Daoy (cell line): ENCODE measurements around the gene DAPK1. TPM values are rescaled to one million over a fixed set of nuclear protein-coding genes. Genes with fewer than 3 reads are reported as not detected.
"Not testable (repeated sequence)": the region's sequence is repeated elsewhere in the genome, so short reads cannot be mapped to it uniquely, and the experiment has no call there.

Experiments
- DNase-seq: peaks from one replicate; pipeline ENCODE4 v3.0.0-alpha.2; 2015; ENCODE audit warnings: low read depth
- total RNA-seq: library from RNA; depleted of rRNA; stranded (reverse); fragments of >200 nt; shearing (Covaris generic); gene quantifications from 2 replicates; pipeline ENCODE4 v1.2.3, GENCODE V29; 2014

The DAPK1 gene
- total RNA-seq, 1 experiment from 2014 or later = 31.3 TPM

- DNase-seq = peak; percentile 70
These were observed 561 bp downstream of the DAPK1 start for GRCh38 chr9:87498046-87498810.

GRCh38 chr9:87498811-87499360 is 1.2 kb downstream of the DAPK1 start:
- no peak for DNase-seq

DNA sequence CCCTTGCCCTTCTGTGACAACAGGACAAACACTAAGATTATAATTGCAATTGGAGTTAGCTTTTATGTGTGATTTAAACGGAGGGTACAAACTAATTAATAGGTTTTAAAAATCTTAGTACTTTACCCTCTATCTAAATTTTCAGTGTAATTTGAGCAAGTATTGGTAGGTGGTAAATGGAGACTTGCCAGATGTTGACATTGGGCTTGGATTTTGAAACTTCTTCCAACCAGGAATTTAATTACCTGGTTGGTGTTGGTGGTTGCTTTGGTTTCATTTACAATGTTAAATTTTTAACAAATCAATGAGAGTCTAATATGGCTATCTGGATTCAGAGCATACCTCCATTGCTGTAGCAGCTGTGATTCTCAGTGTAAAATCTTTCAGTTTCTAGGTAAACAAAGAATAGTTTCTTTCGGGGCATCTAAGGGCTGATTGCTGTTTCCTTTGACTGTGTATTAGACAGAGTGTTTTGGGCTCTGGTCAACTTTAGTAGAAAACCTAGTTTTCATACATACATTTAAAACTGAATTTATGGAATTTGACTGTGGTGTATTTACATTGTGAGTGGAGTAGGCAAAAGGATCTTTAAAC is 1.9 kb downstream of the DAPK1 start:
- no peak for DNase-seq

DNA sequence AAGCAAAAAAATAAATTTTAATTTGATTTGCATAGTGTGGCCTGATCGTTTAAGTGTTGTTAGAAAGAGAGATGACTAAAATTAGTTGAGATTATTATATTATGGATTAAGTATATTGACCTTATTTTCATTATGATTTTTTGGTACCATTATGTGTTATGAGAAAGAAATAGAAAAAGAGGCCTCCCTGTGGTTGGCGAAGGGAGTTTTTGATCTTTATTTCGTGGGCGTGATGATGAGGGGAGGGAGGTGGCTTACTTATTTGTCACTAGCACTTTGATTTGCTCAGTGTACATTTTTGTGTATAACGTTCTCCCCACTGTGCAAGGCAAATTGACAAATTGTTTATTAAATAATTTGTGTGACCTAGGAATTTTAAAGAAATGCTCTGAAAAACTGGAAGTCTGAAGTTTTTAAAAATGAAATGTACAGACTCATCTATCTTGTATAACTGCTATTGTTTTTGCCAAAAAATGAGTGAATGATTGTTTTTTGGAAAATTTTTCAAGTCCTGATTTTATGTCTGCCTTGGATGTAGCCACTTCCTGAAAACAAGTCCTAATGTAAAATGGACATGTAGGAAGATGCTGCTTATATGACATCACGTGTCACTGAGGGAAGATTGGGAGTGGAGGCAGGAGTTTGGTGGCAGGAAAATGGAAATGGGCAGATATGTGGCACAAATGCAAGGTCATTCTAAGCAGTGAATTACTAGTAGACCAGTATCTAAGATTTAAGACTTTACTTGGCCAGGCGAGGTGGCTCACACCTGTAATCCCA is 3.0 kb downstream of the DAPK1 start:
- no peak for DNase-seq

DNA sequence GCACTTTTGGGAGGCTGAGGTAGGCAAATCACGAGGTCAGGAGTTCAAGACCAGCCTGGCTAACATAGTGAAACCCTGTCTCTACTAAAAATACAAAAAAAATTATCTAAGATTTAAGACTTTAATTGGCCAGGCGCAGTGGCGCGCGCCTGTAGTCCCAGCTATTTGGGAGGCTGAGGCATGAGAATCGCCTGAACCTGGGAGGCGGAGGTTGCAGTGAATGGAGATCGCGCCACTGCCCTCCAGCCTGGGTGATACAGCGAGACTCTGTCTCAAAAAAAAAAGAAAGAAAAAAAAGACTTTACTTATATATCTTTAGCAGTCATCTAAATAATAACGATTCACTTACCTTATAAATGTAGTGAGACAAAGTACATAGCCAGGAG is 3.6 kb downstream of the DAPK1 start:
- not testable (repeated sequence) for DNase-seq

DNA sequence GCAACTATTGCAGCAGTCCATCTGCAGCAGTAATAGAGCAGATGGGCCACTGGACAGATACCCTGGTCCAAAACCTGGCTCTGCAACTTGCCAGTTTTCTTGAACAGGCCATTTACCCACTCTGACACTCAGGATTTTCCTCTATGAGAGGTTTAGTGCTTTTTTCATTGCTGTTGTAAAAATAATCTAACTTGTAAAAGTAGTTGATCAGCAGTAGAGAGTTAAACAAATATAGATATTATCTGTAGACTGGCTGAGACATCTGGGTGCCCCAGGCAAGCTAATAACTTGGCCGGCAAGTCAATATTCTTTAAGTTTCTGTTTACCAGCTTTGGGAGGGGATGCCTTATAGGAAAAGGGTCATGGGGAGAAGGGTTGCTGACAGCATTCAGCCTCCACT is 4.1 kb downstream of the DAPK1 start:
- no peak for DNase-seq

- no peak for DNase-seq
These were observed 4.9 kb downstream of the DAPK1 start for GRCh38 chr9:87502391-87503221.

DNA sequence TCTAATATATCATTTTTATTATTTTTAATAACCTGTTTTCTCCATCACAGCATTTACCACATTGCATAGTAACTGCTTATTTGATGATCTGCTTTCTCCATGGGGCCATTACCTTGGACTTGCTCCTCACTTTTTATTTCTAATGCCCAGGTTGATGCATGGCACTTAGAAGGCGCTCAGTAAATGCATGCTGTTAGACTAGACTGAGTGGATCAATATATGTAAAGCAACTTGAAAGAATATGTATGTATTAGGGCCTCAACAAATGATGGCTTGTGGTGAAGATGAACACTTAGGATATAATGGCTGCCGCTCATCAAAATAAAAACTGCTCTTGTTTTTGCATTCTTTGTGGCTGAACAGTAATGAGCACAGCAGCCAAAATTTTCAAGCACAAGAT is 5.8 kb downstream of the DAPK1 start:
- no peak for DNase-seq

GRCh38 chr9:87503927-87504326 is 6.3 kb downstream of the DAPK1 start:
- no peak for DNase-seq

DNA sequence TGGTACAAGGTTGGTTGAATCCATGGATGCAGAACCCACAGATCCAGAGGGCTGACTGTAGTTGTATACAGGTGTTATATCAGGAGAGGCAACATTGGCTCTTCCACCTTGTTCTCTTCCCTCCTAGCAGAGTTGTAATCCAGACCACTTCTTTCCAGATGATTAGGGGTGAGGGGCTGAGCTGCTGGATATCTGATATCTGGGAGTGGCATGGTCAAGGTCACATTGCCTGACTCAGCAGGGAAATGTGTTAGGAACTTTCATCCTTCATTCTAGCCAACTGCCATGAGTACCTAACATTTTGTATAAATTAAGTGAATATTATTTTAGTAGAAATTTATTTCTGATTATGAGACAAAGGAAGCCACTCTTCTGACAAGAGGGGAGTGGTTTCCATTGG is 7.3 kb downstream of the DAPK1 start:
- peak; percentile 14 for DNase-seq

- no peak for DNase-seq
These were observed 8.4 kb downstream of the DAPK1 start for GRCh38 chr9:87505869-87506678.

DNA sequence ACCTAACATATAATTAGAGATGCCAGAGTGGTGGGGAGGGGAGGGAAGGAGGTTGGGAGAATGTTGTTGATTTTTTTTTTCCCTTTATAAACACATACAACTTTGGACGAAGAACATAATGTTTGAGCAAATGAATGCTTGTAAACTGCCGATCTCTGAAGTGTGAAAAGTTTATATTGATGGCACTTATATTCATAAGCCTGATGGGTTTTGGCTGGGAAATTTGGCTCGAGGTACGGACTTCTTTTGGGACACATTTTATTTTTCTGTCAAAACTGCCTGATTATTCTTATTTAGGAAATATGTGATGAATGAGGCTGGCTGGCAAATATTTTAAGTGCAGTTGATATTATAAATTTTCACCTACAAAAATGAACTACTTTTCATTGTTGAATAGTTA is 9.9 kb downstream of the DAPK1 start:
- DNase-seq = no peak

DNA sequence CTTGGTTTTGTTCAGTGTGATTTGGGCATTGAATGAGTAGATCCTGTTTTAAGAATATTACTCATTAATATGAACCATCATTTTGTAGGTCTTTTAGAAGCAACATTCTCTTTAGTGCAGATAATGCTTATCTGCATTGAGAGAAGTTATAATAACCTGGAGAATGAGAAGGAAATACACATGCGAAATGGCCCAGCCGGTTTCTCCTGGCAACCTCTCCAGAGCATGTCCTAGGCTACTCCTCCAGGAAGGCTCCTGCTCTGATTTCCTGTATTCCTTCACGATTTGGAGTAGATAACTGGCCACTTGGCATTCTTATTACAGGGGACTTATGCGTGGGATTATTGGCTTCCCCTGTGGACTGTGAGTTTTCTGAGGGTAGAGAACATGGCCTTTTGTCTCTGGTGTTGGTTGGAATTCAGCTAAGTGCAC is 12.6 kb downstream of the DAPK1 start:
- no peak for DNase-seq

DNA sequence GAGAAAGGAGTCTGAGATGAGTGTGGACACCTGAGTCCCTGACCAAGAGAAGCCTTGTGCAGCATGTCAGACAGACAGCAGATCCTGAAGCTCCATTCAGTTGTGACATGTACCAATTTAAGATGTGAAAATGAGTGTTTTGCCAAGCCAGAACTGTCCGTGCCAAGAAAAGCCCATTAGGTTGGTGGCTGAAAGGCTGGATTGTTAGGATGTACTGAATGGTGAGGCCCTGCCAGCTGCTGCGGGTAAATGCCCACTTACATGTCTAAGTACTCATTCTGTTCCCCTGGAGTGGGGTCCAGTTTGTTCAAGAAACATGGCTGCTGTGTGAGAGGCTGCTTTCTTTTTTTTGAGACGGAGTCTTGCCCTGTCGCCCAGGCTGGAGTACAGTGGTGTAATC is 14.6 kb downstream of the DAPK1 start:
- DNase-seq = no peak

GRCh38 chr9:87513161-87513560 is 15.5 kb downstream of the DAPK1 start:
- DNase-seq = no peak

DNA sequence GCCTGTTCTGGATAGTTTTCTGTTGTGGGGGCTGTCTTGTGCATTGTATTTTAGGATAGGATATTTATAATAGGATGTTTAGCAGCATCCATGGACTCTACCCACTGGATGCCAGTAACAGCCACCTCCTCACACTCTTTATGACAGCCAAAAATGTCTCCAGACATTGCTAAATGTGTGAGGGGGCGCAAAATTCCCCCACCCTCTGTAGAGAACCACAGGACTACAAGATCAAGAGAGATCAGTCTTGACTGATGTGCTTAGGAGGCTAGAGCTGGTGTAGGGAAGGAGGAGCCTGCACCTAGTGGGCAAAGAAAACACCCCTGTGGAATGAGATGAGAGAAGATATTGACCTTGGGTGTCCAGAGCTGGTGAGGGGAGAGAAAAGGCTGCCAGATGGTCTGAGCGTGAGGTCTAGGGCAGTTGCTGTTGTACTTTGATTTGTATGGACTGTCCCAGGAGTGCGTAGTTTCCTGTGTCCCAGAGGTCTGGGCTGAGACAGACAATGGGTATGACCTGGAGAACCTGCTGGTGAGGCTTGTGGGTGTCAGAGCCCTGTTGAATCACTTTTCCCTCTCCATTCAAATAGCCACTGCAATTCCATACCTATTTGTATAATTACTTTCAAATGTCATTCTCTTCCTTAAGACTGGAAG is 16.3 kb downstream of the DAPK1 start:
- DNase-seq = no peak

GRCh38 chr9:87515006-87515405 is 17.3 kb downstream of the DAPK1 start:
- no peak for DNase-seq

- no peak for DNase-seq
These were observed 18.0 kb downstream of the DAPK1 start for GRCh38 chr9:87515588-87516221.

DNA sequence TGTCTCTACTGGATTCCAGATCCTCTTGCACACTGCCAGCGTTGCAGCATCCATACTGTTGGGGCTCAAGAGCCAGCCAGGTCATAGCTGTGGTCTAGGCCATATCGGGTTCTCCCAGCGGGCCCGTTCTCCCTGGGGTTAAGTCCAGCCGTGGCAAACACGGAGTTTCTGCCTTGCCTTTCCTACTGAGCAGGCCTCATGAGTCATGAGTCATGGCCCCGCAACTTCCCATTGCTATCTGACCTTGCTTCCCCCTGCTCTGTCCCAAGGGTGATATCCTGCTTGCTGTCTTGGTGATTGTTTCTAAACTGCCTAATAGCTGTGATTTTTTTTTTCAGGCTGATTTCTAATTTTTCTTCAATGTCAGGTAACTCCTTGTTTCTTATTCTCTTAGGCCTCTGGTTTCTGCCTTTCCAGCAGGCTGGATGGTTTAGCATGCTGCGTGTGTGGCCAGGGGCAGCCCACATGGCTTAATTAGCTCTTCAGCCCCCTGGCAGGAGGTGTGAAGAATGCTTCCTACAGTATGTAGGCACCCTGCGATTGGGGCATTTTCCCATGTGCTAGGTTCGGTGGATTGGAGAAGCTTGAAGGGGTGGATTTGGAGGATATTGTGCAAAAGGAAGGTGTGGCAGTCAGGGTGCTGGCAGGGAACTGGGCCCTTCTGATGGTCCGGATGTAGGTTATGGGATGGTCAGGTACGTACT is 18.7 kb downstream of the DAPK1 start:
- peak; percentile 75 for DNase-seq
